Measurements from ENCODE around the gene RGL3.

- no peak for TF ChIP-seq CTCF (conservative IDR thresholded peaks at IDR 0.05)
- no peak for TF ChIP-seq EZH2 (IDR thresholded peaks at IDR 0.05; ENCODE audit: low read depth)
Observed at GRCh38 chr19:11418094-11418548, 993 bp downstream of the RGL3 start.

Data from PC-9 (cell line).